K562 (cell line): ENCODE data around the gene VTCN1. TPM values are rescaled to one million over a fixed set of nuclear protein-coding genes. Genes with fewer than 3 reads are reported as not detected.
A peak's percentile ranks its signal among the peaks of the same experiment; 100 is the strongest.

ENCODE experiments used
- ASH1L ChIP-seq: fragments of 450-650 bp; IDR thresholded peaks from 2 replicates; pipeline ENCODE4 v1.6.1; 2018; ENCODE audit warnings: borderline replicate concordance, mild to moderate bottlenecking, low read depth; ENCODE audit not compliant: partially characterized antibody
- BCOR ChIP-seq: fragments of 450-650 bp; IDR thresholded peaks from 2 replicates; pipeline ENCODE4 v1.6.1; 2016
- DDX20 ChIP-seq: fragments of 450-650 bp; IDR thresholded peaks from 2 replicates; pipeline ENCODE4 v1.6.1; 2016; ENCODE audit warnings: missing genetic modification characterization, low read depth, mild to moderate bottlenecking, missing compliant biosample characterization, moderate library complexity
- ESRRB ChIP-seq: fragments of 250-450 bp; sonication (Bioruptor Pico); IDR thresholded peaks from 2 replicates; pipeline ENCODE4 v1.5.0; 2020; ENCODE audit warnings: mild to moderate bottlenecking, moderate library complexity, borderline replicate concordance
- HDGF ChIP-seq: fragments of 450-650 bp; IDR thresholded peaks from 2 replicates; pipeline ENCODE4 v1.6.1; 2016
- IRF1 ChIP-seq: sonication (generic); formaldehyde crosslinking; IDR thresholded peaks from 2 replicates; pipeline ENCODE4 v1.8.0; 2022; ENCODE audit warnings: missing genetic modification reagents, mild to moderate bottlenecking, borderline replicate concordance
- MTA3 ChIP-seq: fragments of 450-650 bp; formaldehyde crosslinking; IDR thresholded peaks from 2 replicates; pipeline ENCODE4 v1.6.1; 2017; ENCODE audit warnings: mild to moderate bottlenecking, borderline replicate concordance
- NR1H2 ChIP-seq: sonication (generic); formaldehyde crosslinking; IDR thresholded peaks from 2 replicates; pipeline ENCODE4 v1.4.0; 2020; ENCODE audit warnings: mild to moderate bottlenecking, missing genetic modification reagents
- POLR2AphosphoS5 ChIP-seq: IDR thresholded peaks from 2 replicates; pipeline ENCODE4 v1.6.1; 2011; ENCODE audit warnings: mild to moderate bottlenecking, low read depth, low read length, moderate library complexity; ENCODE audit not compliant: control insufficient read depth, insufficient read depth
- RNF2 ChIP-seq: sonication (generic); IDR thresholded peaks from 2 replicates; pipeline ENCODE4 v1.6.1; 2016
- RREB1 ChIP-seq: fragments of 250-450 bp; sonication (Bioruptor Pico); IDR thresholded peaks from 2 replicates; pipeline ENCODE4 v1.4.0; 2020
- SUPT5H ChIP-seq: fragments of 450-650 bp; IDR thresholded peaks from 2 replicates; pipeline ENCODE4 v1.6.1; 2016
- TAF9B ChIP-seq: fragments of 450-650 bp; IDR thresholded peaks from 2 replicates; pipeline ENCODE4 v1.6.1; 2018; ENCODE audit warnings: mild to moderate bottlenecking; ENCODE audit not compliant: partially characterized antibody
- TEAD4 ChIP-seq, 2 experiments: sonication (generic) in 1 of 2; formaldehyde crosslinking in 1 of 2; IDR thresholded peaks; 2 replicates each; pipeline versions ENCODE4 v1.6.1 to v1.8.0; 2012 to 2022; ENCODE audit warnings: borderline replicate concordance in 1 of 2, inconsistent platforms in 1 of 2, low read length in 1 of 2, mild to moderate bottlenecking in 1 of 2, missing genetic modification reagents in 1 of 2
- TOE1 ChIP-seq, 2 experiments: fragments of 450-650 bp in 1 of 2; sonication (generic) in 1 of 2; formaldehyde crosslinking in 1 of 2; IDR thresholded peaks; 2 replicates each; pipeline versions ENCODE4 v1.7.1 to v1.8.0; 2016 to 2022; ENCODE audit warnings: borderline replicate concordance in 2 of 2, mild to moderate bottlenecking in 2 of 2, antibody characterized with exemption in 1 of 2, inconsistent platforms in 1 of 2, low read depth in 1 of 2, missing genetic modification reagents in 1 of 2, moderate library complexity in 1 of 2
- ZBTB2 ChIP-seq: fragments of 450-650 bp; IDR thresholded peaks from 2 replicates; pipeline ENCODE4 v1.6.1; 2016; ENCODE audit warnings: antibody characterized with exemption
- polyA plus RNA-seq, 8 experiments: library from polyadenylated mRNA; depleted of rRNA in 4 of 8; stranded (reverse) in 5 of 8; unstranded in 3 of 8; fragments of >200 nt; fragmentation: Nextera tagmentation in 2 of 8; fragmentation: Illumina TruSeq in 1 of 8; extraction: Ambion mirVana in 2 of 8; extraction: Trizol in 1 of 8; gene quantifications; 2 replicates each; pipeline versions ENCODE4 v1.2.1 to v1.2.3, GENCODE V29; 2011 to 2014; ENCODE audit warnings: inconsistent platforms in 1 of 8, missing spikeins in 1 of 8
- total RNA-seq, 7 experiments: library from RNA; depleted of rRNA in 6 of 7; stranded (reverse); fragments of >200 nt in 6 of 7; fragmentation: Illumina TruSeq in 2 of 7; extraction: Trizol in 2 of 7; gene quantifications; 2 replicates each; pipeline versions ENCODE4 v1.2.1 to v1.2.3, GENCODE V29; 2011 to 2021; ENCODE audit warnings: low replicate concordance in 1 of 7
- TF ChIP-seq, protein P1 (sequence below): sonication (generic); formaldehyde crosslinking; IDR thresholded peaks from 2 replicates; pipeline ENCODE4 v1.8.0; 2022; ENCODE audit warnings: mild to moderate bottlenecking, missing genetic modification reagents

Gene VTCN1
- total and polyA plus RNA-seq, 9 of the 15 experiments (the other 6 are each of a cell fraction or from before 2014, with no cell fraction given): not detected

DNA sequence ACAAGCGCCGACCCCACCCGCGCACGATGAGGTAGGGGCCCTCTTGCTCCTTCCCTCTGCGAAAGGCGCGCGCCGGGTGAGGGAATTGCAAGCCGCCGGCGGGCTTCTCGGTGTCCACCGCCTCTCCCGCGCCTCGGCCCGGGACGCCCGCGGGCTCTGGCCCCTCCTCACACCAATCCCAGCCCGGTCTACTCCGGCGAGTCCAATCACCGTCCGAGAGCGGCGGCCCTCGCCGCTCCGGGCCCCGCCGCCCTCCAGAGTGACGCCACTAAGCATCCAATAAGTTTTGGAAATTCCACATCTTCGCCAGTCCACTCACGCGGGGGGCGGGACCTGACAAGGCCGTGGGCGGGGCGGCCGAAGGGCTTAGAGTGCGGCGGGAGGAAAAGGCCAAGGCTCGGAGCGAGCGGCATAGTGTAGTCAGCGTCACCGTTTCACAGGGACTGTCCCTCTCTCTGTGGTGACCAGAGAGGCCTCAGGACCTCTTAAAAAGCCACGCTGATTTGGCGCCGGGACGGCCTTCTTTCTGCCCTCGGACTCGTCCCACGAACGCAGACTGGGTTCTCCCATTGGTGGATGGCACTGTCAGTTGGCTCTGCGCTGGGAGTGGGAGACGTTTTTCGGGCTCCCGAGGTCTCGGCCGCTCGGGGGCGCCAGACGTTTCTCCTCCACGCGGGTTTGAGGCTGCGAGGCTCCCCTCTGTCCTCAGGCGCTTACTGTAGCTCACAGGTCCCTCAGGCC lies 89.0 kb downstream of the VTCN1 start, which contains the start of gene TRIM45 (continued):
- TF ChIP-seq NR1H2 (CRISPR knock-in tag): peak; percentile 60
- no peak for TF ChIP-seq RREB1 (CRISPR knock-in tag)
- TF ChIP-seq, protein P1, sequence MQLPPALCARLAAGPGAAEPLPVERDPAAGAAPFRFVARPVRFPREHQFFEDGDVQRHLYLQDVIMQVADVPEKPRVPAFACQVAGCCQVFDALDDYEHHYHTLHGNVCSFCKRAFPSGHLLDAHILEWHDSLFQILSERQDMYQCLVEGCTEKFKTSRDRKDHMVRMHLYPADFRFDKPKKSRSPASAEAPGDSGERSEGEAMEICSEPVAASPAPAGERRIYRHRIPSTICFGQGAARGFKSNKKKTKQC (CRISPR knock-in tag): peak; percentile 27; the same call in 1 of the 2 replicates
- peak; percentile 56; the same call in 1 of the 2 replicates for TF ChIP-seq ZBTB2
- TF ChIP-seq ESRRB (CRISPR knock-in tag): no peak
- peak; percentile 70; the same call in 1 of the 2 replicates for TF ChIP-seq TOE1 (IDR thresholded peaks at IDR 0.05; ENCODE audit: borderline replicate concordance)
- TF ChIP-seq TOE1 (CRISPR knock-in tag; IDR thresholded peaks at IDR 0.05; ENCODE audit: borderline replicate concordance, low read depth): no peak; the same call in 1 of the 2 replicates
- TF ChIP-seq TEAD4 (IDR thresholded peaks at IDR 0.05; ENCODE audit: low read length): peak; percentile 29; the same call in 1 of the 2 replicates
- TF ChIP-seq TEAD4 (CRISPR knock-in tag; IDR thresholded peaks at IDR 0.05; ENCODE audit: borderline replicate concordance): no peak
- TF ChIP-seq ASH1L: peak; percentile 85
- TF ChIP-seq BCOR: 0 out of 2 replicates have a peak, but pooled peaks have one; percentile 29
- TF ChIP-seq DDX20 (tag): no peak
- TF ChIP-seq MTA3: peak; percentile 86; the same call in 1 of the 2 replicates
- TF ChIP-seq HDGF: no peak
- TF ChIP-seq RNF2: peak; percentile 89
- peak; percentile 73 for TF ChIP-seq SUPT5H
- TF ChIP-seq TAF9B: peak; percentile 16
- 0 out of 2 replicates have a peak, but pooled peaks have one; percentile 35 for TF ChIP-seq POLR2AphosphoS5
- TF ChIP-seq IRF1: no peak
